Activated B cell treated with CpG ODN at 0.5 μM for 24 hours (primary cell): ENCODE results near the gene GRM2. TPM values are rescaled to one million over a fixed set of nuclear protein-coding genes. Genes with fewer than 3 reads are reported as not detected.

Source experiments
- ATAC-seq: fragments of 200-7000 bp; cut with Tn5 transposase; one replicate; pipeline ENCODE4 v1.10.0; 2021; ENCODE audit warnings: low read depth, mild to moderate bottlenecking, moderate library complexity
- CTCF ChIA-PET: fragments of 350-600 bp; sonication (Branson Sonifier 250); formaldehyde crosslinking; loops from one replicate; lab custom pipeline; 2021; ENCODE audit warnings: antibody characterized with exemption; lab: Charles Lee
- POLR2A ChIA-PET: fragments of 350-600 bp; sonication (Branson Sonifier 250); formaldehyde crosslinking; loops from one replicate; lab custom pipeline; 2021; ENCODE audit warnings: antibody characterized with exemption; lab: Charles Lee
- DNase-seq: peaks from one replicate; pipeline ENCODE4 v3.0.0; 2022
- H3K27ac Mint-ChIP-seq: one replicate; pipeline ENCODE4 v1.8.0; 2020; ENCODE audit warnings: mixed read lengths
- H3K27me3 Mint-ChIP-seq: one replicate; pipeline ENCODE4 v1.8.0; 2021; ENCODE audit warnings: mixed read lengths
- H3K36me3 Mint-ChIP-seq: one replicate; pipeline ENCODE4 v1.8.0; 2021; ENCODE audit warnings: low read depth, mixed read lengths
- H3K4me1 Mint-ChIP-seq: one replicate; pipeline ENCODE4 v1.8.0; 2021; ENCODE audit warnings: mixed read lengths
- H3K4me3 Mint-ChIP-seq: one replicate; pipeline ENCODE4 v1.8.0; 2020; ENCODE audit warnings: mild to moderate bottlenecking, mixed read lengths
- H3K9me3 Mint-ChIP-seq: one replicate; pipeline ENCODE4 v1.8.0; 2020; ENCODE audit warnings: mixed read lengths
- CTCF ChIP-seq: fragments of 200-600 bp; IDR thresholded peaks from one replicate; pipeline ENCODE4 v1.8.0; 2022; ENCODE audit warnings: antibody characterized with exemption, mild to moderate bottlenecking
- intact Hi-C: fragments of 100-400 bp; cut with micrococcal nuclease; formaldehyde crosslinking; loops from one replicate; pipeline ENCODE4 v1.15.1; 2024
- total RNA-seq: library from RNA; stranded (reverse); gene quantifications from 2 replicates; pipeline ENCODE4 v1.2.3, GENCODE V29; 2022

The GRM2 gene
- total RNA-seq, 1 donor from 2014 or later, result 0.58 TPM

GRCh38 chr3:51680196-51680595, 26.7 kb upstream of the GRM2 start:
- no peak for ATAC-seq
- ChIA-PET POLR2A (interaction anchor here (0.5 to 0.9 kb wide), 2 partner anchors 17 to 295 kb away, joined by 3 read pairs; partner anchors contain the start of gene MANF), CTCF (interaction anchor here (1.0 to 4.3 kb wide), 4 partner anchors 9 to 291 kb away, joined by 5 to 114 read pairs (median 54); partner anchors contain the start of genes DCAF1 and TEX264)
- Mint-ChIP-seq H3K27ac (peak overlapping the region; percentile 81), H3K4me3 (no peak overlapping the region), H3K9me3 (no peaks in the 10 kb centered on the region), H3K36me3 (peaks cover 39% of the 10 kb centered on the region), H3K4me1 (peaks cover 73% of the 10 kb centered on the region), H3K27me3 (no peaks in the 10 kb centered on the region)
- intact Hi-C loops, result no loop called here
- no peak for DNase-seq
- TF ChIP-seq CTCF, result no peak

GRCh38 chr3:51680663-51681230, 26.1 kb upstream of the GRM2 start:
- no peak overlapping the region for H3K4me3 Mint-ChIP-seq
- peak overlapping the region; percentile 73 for H3K27ac Mint-ChIP-seq
- ATAC-seq (no peak), DNase-seq (no peak)
- H3K4me1 Mint-ChIP-seq, result peaks cover 73% of the 10 kb centered on the region
- POLR2A ChIA-PET, result interaction anchor here (0.6 to 2.6 kb wide), 3 partner anchors 9 to 300 kb away, joined by 3 to 39 read pairs (median 3); partner anchors contain the start of genes MANF and TEX264
- no peaks in the 10 kb centered on the region for H3K9me3 Mint-ChIP-seq
- H3K27me3 Mint-ChIP-seq, result no peaks in the 10 kb centered on the region
- no peak for TF ChIP-seq CTCF
- H3K36me3 Mint-ChIP-seq, result peaks cover 39% of the 10 kb centered on the region
- intact Hi-C loops, result no loop called here
- CTCF ChIA-PET, result interaction anchor here (1.0 to 4.3 kb wide), 5 partner anchors 10 to 291 kb away, joined by 3 to 114 read pairs (median 31); partner anchors contain the start of genes DCAF1 and TEX264

GRCh38 chr3:51681453-51681852, 25.4 kb upstream of the GRM2 start:
- ATAC-seq (no peak), DNase-seq (no peak)
- Mint-ChIP-seq H3K27ac (peak overlapping the region; percentile 73), H3K9me3 (no peaks in the 10 kb centered on the region), H3K36me3 (peaks cover 39% of the 10 kb centered on the region), H3K27me3 (no peaks in the 10 kb centered on the region), H3K4me1 (peaks cover 77% of the 10 kb centered on the region), H3K4me3 (peak overlapping the region; percentile 9)
- ChIA-PET POLR2A (interaction anchor here (0.6 to 2.6 kb wide), 9 partner anchors 9 to 1344 kb away, joined by 3 to 39 read pairs (median 6); partner anchors contain the start of genes DCAF1, MANF and TEX264), CTCF (interaction anchor here (0.7 to 4.3 kb wide), 16 partner anchors 11 to 1065 kb away, joined by 3 to 114 read pairs (median 4); partner anchors contain the start of genes DCAF1, MANF and TEX264)
- no peak for TF ChIP-seq CTCF
- intact Hi-C loops, result no loop called here

- no peaks in the 10 kb centered on the region for H3K9me3 Mint-ChIP-seq
- DNase-seq (peak; percentile 40), ATAC-seq (peak; percentile 87)
- intact Hi-C loops, result loop anchor here (1.0 to 2.0 kb wide), 6 partner anchors 11 to 291 kb away; partner anchors contain the start of genes RBM15B and TEX264
- ChIA-PET CTCF (interaction anchor here (0.7 to 4.3 kb wide), 24 partner anchors 11 to 1066 kb away, joined by 3 to 114 read pairs (median 4); partner anchors contain the start of genes DCAF1, MANF and TEX264), POLR2A (interaction anchor here (0.8 to 2.6 kb wide), 9 partner anchors 10 to 1345 kb away, joined by 3 to 39 read pairs (median 6); partner anchors contain the start of genes DCAF1, MANF and TEX264)
- peaks cover 82% of the 10 kb centered on the region for H3K4me1 Mint-ChIP-seq
- H3K4me3 Mint-ChIP-seq, result peak overlapping the region; percentile 12
- no peaks in the 10 kb centered on the region for H3K27me3 Mint-ChIP-seq
- H3K27ac Mint-ChIP-seq, result peak overlapping the region; percentile 73
- no peak for TF ChIP-seq CTCF
- peaks cover 41% of the 10 kb centered on the region for H3K36me3 Mint-ChIP-seq
These were observed 24.8 kb upstream of the GRM2 start for GRCh38 chr3:51682079-51682478.
